ENCODE data around the gene TMC2. TPM values are rescaled to one million over a fixed set of nuclear protein-coding genes. Genes with fewer than 3 reads are reported as not detected.

TMC2 gene

Small RNA genes lying within 50 kb of the gene (small RNA-seq; reads per million reads assigned to genes)
- not detected for gene SNORA51 (ENCODE audit: insufficient read depth)
- gene SNORD110 (ENCODE audit: insufficient read depth), result not detected
- not detected for gene SNORD56 (ENCODE audit: insufficient read depth)
- not detected for gene SNORD57 (ENCODE audit: insufficient read depth)
- not detected for gene SNORD86 (ENCODE audit: insufficient read depth)

Data from mesendoderm (in vitro differentiated cells).